Stimulated activated CD4-positive, alpha-beta T cell treated with anti-CD3 and anti-CD28 coated beads, Interleukin-4, amount 100 ng/mL, for 4 hours (primary cell): ENCODE results near the gene SLC35E1.

Experiments used
- DNase-seq, 2 experiments: peaks; one replicate each; pipeline ENCODE4 v3.0.0-alpha.2; 2020

Gene SLC35E1

DNA sequence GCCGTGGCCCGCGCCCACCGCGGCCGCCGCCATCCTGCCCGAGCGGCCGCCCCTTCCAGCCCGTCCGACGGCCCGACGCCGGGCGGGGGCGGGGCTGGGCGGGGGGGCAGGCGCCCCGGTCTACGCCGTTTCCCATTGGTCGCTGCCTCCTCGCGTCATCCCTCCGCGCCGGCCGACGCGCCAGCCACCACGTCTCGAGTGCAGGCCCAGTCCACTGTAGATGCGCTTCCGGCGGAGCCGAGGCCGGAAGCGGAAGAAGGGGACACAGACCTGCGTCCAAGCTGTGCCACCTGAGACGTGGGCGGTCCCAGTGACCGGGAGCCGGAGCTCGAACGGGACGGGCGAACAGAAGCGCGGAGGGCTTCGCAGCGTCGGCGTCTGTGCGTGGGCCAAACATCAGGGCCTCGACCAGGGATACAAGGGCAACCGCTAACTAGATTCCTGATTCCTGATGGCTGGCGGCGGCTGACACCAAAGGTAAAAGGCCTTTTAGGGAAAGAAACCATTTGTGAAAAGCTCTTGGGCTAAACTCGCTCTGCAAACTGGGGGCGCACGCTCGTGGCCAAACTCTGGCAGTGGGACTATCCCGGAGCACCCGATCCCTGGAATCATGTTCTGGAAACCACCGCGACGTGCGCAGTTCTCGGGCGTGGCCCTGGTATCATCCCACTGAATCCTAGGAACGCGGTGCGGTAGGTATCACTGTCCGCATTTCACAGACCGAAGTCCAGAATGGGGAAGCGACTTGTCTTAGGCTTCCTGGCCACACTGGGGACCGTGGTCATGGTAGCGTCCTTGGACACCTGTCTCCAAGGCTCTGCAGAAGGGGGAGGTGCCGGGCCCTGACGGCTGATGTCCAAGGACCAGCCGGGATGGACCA is at the start of gene SLC35E1:
SLC35E1 (minus strand) TSS at position 84 of the 880 bp plus-strand sequence; CDS start at position 33, 51 bp downstream.
- DNase-seq, result peak; percentile 87 to 90

DNA sequence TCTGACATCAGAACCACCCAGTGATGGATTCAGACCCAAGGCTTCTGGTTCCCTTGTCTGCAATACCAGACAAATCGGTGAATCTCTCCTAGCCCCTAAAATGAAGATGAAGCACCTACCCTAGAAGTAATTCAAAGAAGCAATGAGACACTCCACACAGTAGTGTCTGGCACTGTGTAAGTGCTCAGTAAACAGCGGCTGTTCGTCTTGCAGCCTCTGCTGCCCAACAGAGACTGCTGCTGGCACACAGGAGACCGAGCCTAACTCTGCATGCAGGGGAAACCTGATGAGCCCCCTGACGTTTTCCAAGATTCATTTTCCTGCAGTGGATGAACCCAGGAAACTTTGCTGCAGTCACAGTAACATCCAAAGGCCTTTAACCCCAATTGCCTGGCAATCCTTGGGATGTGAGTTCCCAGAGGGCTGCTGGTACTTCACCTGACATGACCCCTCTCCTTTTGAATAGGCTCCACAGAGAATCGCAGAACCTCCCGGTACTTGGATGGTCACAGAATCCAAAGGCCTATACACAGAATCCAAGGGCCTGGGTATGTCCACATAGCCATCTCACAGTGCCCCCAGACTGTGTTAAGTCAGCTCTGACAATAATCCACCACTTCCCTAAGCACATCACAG is 49.1 kb upstream of the SLC35E1 start:
- DNase-seq, result no peak

DNA sequence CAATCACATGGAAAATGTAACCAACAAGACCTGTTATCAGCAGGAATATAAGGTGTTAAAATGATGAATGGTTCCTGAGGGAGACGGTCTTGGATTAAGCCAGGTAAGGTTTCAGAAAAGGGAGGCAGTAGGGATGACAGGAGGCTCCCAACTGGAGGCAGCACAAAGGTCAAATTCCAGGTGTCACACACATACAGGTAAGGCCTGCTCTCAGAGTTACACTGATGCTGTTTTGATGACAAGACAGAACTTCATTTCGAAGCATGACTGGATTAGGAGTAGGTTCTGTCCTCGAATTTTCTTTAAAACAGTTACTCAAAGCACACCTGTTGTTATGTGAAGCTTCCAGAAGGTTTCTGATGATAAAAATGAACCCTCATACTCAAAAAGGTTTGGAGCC is 48.4 kb upstream of the SLC35E1 start:
- DNase-seq, result no peak

DNA sequence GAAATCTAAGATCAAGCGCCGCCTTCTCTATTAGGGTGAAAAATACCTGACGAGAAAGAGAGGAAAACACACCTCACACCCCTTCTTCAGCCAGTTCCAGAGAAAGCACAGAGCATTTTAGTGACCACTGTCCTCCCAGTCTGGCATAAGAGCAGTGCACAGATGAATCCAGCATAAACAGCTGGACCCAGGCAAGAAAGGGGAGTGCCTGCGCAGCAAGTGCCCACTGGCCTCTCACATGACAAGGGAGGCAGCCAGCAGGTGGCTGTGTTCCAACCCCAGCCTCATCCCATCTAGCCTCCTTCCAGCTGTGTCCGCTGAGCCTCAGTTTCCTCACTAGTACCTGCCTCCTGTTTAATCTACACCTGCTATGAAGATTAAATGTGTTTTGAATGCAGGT is 47.8 kb upstream of the SLC35E1 start:
- no peak for DNase-seq

DNA sequence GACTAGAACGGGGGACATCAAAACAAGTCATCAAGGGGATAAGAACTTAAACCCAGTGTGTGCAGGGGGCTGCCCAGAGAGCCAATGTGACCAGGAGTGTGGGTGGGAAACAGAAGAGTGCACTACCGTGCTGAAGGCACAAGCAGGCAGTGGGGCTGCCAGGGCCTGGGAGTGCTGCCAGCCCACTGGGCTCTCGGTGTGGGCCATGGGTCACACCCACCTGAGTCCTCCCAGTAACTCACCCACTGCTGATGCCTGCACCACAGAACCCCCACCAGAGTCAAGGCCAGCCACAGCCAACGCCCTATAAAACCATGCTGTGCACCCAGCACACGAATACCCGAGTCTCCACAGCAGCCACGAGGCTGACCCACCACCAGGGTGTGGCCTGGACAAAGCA is 47.2 kb upstream of the SLC35E1 start:
- no peak for DNase-seq

DNA sequence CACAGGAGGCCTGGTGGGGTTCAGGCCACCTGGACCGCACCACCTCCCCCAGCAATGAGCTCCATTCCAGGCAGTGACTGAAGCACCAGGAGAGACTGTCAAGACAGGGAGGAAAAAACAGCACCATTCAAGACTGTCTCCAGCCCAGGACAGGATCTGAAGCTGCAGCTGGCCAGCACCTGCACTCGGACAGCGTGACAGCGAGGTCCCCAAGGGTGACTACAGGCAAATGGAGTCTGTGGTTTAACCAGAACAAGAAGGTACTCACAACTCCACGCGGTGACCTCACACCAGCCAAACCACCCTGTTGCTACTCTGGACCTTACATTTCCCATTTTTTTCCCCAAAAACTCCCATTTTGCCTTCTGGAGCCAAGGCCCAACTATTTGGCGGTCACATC is 46.0 kb upstream of the SLC35E1 start:
- no peak for DNase-seq

DNA sequence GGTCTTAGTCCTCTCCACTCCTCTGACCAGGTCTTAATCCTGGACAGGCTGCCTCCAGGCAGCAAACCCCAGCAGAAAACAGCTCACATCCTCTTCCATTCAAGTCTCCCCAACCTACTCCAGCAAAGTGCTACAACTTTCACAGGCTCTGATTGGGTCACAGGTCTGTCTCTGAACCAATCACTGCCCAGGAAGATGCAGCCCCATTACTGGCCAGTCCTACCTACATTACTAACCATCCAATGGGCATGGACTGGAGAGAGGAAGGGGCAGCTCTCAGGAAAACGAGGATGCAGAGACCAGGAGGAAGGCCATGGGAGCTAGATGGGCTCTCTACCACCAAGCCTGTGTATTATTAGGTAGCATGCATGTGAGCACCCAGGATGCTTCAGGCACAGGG is 43.6 kb upstream of the SLC35E1 start:
- no peak for DNase-seq

DNA sequence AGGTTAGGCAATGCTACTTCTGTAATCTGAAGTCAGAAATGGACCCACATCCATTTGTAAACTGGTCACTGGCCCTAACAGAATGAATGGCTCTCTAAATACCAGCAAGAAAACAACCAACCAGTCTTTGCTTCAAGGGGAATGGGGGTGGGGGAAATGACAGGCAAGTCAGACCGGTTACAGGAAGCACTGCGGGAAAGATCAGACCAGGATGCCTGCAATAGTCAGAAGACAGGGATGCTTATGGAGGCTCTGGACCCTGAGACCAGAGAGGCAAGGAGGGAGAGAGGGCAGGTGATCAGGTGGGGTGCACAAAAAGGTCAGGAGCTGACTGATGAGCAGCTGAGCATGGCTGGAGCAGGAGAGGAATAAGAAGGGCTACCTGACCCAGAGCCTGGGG is 42.7 kb upstream of the SLC35E1 start:
- DNase-seq, result no peak

DNA sequence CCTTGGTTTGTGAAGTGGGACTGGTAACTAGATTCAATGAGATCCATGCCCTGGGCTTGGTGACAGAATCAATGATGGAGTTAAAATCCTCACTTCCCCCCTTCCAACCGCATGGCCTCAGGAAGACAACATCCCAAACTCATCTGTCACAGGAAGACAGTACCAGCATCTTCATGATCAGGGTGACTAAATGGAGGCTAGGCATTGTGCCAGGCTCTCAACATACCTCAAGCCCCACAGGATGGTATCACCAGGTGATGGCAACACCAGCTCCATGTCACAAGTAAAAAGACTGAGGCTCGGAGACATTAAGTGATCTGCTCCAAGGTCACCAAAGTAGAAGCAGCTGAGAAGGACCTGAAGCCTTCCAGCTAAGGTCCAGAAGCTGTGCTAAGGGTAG is 41.6 kb upstream of the SLC35E1 start:
- DNase-seq, result no peak

DNA sequence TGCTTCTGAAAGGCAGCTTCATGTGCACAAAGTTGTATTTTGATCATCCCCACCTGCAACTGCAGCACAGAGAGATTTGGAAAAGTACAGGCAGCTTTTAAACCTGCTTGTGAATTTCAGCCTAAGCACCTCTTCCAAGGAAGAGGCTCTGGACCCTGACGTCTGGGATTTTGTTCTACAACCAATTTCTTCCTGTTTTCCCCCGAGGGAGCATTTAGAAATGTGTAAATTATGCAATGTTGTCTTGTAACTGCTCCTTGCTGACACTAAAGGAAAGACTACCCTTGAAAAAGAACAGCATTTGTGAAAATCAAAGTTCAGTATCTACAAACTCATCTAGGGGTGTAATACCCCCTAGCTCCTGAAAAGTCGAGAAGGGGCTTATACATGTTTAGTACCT is 40.4 kb upstream of the SLC35E1 start:
- DNase-seq, result no peak

DNA sequence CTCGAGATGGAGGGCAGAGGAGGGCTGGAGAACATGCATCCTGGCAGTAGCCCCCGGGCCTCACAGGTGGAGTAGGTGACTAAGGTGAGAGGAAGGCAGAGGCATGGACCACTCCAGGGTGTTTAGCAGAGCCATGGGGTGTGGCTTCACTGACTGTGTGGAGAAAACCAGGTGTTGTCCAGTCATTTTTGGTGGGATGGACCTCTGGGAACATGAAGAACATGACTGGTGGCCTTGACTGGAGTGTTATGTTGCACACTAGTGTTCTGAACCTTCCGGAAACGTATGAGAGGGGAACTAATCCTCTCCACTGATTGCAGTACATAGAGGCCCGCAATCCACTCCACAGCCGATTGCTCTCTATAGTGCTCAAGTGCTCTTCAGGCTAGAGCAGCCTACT is 38.9 kb upstream of the SLC35E1 start:
- no peak for DNase-seq

DNA sequence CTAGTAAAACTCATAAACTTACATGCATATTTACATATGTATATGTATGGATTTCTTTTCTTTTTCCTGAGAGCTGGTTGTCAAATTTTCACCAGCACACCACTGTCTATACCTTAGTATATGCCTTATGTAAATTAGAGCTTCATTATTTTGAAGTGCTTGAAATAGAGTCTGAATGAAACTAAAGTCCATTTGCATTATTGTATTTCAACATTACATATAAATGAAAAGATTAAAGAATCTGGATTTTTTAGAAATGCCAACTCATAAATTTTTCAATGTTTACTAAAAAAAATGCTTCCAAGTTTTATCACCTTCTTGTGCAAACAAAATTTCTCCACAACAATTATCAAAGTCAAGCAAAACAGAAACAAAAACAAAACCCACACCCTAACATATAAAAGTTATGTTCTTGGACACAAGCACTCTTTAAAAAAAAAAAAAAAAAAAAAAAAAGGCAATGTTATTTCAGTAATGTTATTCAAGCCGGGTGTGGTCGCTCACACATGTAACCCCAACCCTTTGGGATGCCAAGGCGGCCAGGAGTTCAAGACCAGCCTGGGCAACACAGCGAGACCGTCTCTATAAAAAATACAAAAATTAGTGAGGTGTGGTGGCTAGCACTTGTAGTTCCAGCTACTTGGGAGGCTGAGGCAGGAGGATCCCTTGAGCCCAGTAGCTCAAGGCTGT is 37.4 kb upstream of the SLC35E1 start:
- no peak for DNase-seq

DNA sequence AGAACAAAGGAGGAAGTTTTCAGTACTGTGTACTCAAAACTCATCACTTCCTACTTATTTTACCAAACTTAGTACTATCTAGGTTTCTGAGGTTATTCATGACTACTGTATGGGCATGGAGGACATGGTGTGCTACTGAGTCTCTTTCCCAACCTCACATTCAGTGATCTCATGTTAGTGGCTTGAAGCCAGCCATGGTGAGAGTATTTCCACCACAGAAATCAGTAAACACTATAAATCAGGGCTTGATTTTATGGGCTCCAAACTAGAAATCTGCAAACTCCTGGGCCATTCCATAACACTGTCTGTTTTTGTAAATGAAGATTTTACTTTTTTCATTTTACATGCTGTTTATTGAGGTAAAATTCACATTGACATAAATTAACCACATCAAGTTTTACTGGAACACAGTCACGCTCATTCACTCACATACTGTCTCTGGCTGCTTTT is 36.1 kb upstream of the SLC35E1 start:
- no peak for DNase-seq

DNA sequence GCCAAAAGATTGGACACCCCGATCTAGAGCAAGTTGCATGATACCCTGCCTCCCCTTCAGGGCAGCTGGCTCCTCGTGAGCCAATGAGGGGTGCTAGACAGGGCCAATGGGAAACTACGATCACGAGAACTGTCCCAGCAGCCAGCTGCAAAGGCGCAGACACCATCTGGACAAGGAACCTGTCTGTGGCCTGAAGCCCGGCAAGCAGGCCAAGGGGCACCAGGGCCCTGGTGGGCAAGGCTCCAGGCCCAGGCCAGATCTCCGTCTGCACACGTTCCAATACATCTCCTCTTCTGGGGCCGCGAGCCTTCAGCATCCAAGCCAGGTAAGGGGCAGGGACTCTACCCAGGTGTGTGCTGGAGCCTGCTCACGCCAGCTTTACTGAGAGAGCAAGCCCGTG is 35.6 kb upstream of the SLC35E1 start:
- DNase-seq, result no peak

DNA sequence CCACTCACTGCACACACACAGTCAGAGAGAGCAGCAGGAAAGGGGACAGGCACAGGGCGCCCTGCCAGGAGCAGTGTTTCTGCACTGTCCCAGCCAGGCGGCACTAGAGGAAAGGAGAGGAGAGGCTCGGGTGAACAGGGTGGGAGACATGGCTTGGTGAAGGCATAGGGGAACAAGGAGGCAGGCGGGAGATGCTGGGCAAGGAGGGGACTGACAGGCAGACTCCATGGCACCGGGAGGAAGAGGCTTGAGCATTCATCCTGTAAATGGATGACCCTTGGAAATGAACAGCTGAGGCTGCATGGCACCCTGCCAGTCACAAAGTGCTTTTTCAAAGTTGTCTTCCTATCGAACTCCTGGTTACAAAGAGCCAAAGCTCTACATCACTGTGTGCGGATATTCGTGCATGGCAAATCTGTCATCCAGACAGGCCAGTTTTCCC is 33.4 kb upstream of the SLC35E1 start:
- DNase-seq, result no peak

DNA sequence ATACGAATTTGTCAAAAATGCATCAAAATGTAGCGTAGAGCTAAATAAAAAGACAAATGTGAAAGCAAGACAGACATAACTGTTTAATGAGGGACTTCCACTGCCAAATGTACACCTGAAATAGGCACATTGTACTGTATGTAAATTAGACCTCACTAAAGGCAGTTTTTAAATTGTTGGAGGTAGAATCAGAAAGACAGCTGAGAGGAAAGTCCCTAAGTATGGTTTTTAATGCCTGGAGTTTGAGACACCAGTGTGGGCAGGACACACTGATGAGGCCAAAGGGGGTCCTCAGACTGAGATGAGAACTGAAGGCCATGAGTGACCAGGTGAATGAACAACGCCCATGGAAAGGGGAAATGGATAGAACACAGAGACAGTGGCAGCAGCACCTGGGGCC is 32.9 kb upstream of the SLC35E1 start:
- no peak for DNase-seq

DNA sequence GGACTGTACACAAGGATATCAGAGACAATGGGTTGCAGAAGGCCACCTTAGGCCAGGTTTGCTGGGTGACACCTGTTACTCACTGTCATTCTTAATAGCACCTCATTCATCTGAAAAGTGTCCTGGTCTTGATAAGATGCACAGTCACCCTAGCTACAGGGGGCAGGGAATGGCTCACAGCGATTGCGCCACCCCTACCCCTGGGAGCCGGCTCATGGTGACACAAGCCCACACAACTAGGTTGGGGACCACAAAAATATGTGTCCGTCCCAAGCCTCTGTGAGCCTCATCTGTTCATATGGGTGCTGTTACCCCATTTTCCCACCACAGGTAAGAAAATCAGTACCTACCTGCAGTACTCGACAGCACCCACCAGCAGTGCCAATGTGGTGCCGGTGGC is 32.4 kb upstream of the SLC35E1 start:
- no peak for DNase-seq

DNA sequence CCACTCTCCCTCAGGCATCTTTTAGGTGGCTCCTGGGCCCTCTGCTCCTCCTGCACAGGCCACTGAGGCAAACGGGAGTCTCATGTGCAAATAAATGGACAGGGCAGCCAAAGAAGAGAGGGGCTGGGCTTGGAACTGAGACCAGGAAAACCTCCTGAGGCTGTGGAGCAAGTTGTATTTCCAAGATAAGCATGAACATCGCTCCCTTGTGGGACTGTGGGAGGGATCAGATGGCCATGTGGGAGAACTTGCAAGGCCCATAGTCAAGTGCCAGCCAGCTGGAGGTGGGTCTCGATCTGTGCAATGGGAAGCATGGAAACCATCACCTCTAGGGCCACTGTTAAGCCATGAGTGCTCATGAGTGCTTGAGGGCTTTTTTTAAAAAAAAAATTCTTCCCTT is 30.9 kb upstream of the SLC35E1 start:
- no peak for DNase-seq

DNA sequence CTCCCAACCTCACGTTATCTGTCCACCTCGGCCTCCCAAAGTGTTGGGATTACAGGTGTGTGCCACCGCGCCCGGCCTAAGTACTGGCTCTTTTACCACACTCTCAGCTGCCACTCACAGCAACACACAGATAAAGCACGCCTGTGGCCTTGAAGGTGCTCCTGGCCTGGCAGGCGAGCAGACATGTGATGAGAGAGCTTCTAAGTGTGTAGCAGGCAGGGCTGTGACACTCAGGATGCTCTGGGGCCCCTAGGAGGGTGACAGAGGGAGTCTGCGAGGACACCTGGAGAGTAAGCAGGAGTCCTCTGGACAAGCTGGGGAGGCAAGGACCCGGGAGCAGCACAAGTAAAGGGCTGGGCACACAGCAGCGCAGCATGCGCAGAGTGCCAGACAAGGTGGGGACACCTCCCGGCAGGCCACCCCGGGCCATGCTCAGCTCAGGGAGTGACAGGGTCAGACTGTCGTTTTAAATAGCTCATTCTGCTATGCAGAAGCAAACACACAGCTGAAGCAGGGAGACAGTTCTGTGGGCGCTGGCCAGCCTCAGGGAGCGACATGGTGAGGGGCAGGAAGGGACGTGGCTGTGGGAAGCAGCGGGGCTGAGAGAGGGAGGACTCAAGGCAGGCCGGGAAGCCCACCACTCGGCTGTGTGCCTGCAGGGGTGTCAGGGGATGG is 29.3 kb upstream of the SLC35E1 start:
- no peak for DNase-seq

DNA sequence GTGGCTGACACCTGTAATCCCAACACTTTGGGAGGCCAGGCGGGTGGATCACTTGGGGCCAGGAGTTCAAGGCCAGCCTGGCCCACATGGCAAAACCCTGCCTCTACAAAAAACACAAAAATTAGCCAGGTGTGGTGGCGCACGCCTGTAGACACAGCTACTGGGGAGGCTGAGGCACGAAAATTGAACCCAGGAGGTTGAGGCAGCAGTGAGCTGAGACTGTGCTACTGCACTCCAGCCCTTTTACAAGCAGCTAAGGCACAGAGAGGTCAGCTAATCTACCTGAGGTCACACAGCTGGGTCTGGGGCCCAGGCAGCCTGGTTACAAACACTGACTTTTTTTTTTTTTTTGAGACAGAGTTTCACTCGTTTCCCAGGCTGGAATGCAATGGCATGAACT is 28.6 kb upstream of the SLC35E1 start:
- no peak for DNase-seq

DNA sequence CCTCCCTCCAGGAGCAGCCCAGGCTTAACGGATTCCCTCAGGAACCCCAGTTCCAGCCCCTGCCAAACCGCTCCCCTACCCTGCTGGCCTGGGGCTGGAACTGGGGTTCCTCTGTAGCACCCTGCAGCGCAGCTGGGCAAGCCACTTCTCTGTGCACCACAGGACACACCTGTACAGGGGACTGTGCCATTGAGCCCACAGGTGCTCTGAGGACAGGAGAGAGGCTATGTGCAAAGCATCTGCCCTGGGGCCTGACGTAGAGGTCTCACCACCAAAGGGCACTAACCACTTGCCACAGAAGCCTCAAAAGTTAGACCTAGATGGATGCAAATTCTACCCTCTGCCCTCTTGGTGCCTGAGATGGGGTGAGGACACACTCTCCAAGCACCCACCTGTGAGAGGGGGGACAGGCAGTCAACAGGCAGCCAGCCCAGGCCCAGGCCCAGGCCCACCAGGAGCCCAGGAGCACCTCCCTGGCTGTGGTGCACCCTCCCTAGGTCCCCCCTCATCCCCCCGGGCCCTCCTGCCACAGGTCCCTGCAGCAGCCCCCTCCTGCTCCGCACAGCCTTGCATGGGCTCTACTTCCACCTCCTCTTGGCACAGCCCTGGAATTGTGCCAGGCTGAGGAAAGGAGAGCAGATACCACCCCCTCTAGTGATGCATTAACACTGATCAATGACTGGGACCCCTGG is 27.6 kb upstream of the SLC35E1 start:
- DNase-seq, result no peak

DNA sequence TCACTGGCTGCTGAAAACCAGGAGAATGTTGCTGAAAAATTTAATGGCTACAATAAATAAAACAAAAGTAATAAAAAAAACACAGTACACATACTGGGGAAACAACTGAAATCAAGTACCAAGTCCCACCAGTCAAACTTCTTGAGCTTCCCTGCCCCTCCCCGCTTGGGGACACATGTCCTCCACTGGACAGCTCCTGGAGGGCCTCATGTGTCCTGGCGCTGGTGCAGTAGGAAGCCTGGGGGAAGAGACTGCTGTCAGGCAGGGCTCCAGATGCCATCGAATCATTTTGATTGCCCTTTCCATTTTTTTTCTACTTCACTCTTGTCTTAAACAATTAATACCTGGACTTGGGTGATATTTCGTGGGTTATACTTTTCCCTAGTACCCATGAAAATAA is 26.6 kb upstream of the SLC35E1 start:
- no peak for DNase-seq

DNA sequence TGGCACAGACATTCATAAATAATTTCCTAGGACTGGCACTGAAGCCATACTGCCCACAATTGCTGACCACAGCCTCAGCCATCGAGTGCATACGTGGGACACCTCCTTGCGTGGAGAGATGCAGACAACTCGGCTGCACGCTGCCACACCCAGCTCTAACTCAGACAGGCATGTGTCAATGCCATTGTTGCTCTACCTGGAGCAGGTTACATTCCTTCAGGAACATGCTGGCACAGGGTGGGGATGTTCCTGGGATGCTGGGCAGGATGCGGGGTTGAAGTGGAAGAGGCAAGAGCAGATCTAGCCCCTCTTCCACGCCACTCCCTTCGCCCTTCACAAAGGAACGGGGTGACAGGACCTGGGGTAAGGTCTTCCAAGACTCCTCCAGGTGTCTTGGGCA is 24.2 kb upstream of the SLC35E1 start:
- no peak for DNase-seq
